CD14-positive monocyte (primary cell): ENCODE results near the gene GMDS. TPM values are rescaled to one million over a fixed set of nuclear protein-coding genes. Genes with fewer than 3 reads are reported as not detected.

Source experiments
- DNase-seq, 3 donors: peaks; one replicate each; pipeline ENCODE4 v3.0.0-alpha.2; 2011 to 2022
- H2AFZ ChIP-seq: 2 replicates; pipeline ENCODE4 v1.6.0; 2012; ENCODE audit warnings: mild to moderate bottlenecking, low read depth, low read length, inconsistent platforms; ENCODE audit not compliant: insufficient read depth, poor library complexity, severe bottlenecking
- H3K27ac ChIP-seq, 2 donors: 1 replicate in 1 of 2; 2 replicates in 1 of 2; pipeline ENCODE4 v1.5.1; 2012 to 2013; ENCODE audit warnings: low read length in 2 of 2, control low read depth in 1 of 2, inconsistent platforms in 1 of 2, low read depth in 1 of 2, mild to moderate bottlenecking in 1 of 2
- H3K27me3 ChIP-seq, 2 donors: one replicate each; pipeline versions ENCODE4 v1.6.0 to v1.6.1; 2011 to 2013; ENCODE audit warnings: low read length in 2 of 2; ENCODE audit not compliant: control insufficient read depth in 2 of 2, insufficient read depth in 2 of 2
- H3K36me3 ChIP-seq, 2 donors: replicated peaks in 1 of 2; 1 replicate in 1 of 2; 2 replicates in 1 of 2; pipeline versions ENCODE4 v1.5.1 to v1.6.1; 2012 to 2013; ENCODE audit warnings: low read length in 2 of 2, control low read depth in 1 of 2, inconsistent platforms in 1 of 2, mild to moderate bottlenecking in 1 of 2; ENCODE audit not compliant: insufficient read depth in 2 of 2, control insufficient read depth in 1 of 2
- H3K4me1 ChIP-seq, 2 donors: 1 replicate in 1 of 2; 2 replicates in 1 of 2; pipeline versions ENCODE4 v1.5.1 to v1.6.1; 2012 to 2013; ENCODE audit warnings: low read length in 2 of 2, control low read depth in 1 of 2, inconsistent platforms in 1 of 2, mild to moderate bottlenecking in 1 of 2, moderate library complexity in 1 of 2; ENCODE audit not compliant: insufficient read depth in 2 of 2, control insufficient read depth in 1 of 2
- H3K4me2 ChIP-seq: replicated peaks from 2 replicates; pipeline ENCODE3; 2012; ENCODE audit warnings: low read length, moderate library complexity, mild to moderate bottlenecking; ENCODE audit not compliant: poor library complexity, severe bottlenecking; ENCODE audit errors: extremely low read depth
- H3K4me3 ChIP-seq, 3 experiments: fragments of 200-600 bp in 1 of 3; sonication (generic) in 1 of 3; replicated peaks in 1 of 3; 1 replicate in 2 of 3; 2 replicates in 1 of 3; pipeline ENCODE4 v1.5.1; 2011 to 2013; ENCODE audit warnings: low read length in 3 of 3, mild to moderate bottlenecking in 3 of 3, control low read depth in 2 of 3, low read depth in 2 of 3, inconsistent platforms in 1 of 3, moderate library complexity in 1 of 3
- H3K79me2 ChIP-seq: 2 replicates; pipeline ENCODE4 v1.6.0; 2012; ENCODE audit warnings: mild to moderate bottlenecking, control low read depth, inconsistent platforms, low read length, moderate library complexity; ENCODE audit not compliant: insufficient read depth
- H3K9ac ChIP-seq: 2 replicates; pipeline ENCODE4 v1.6.0; 2017; ENCODE audit warnings: low read length, mild to moderate bottlenecking; ENCODE audit not compliant: insufficient read depth, poor library complexity, severe bottlenecking
- H3K9me3 ChIP-seq, 2 donors: replicated peaks in 1 of 2; 1 replicate in 1 of 2; 2 replicates in 1 of 2; pipeline versions ENCODE4 v1.5.1 to v1.6.1; 2012 to 2013; ENCODE audit warnings: low read length in 2 of 2, control low read depth in 1 of 2; ENCODE audit not compliant: control insufficient read depth in 1 of 2, insufficient read depth in 1 of 2
- H4K20me1 ChIP-seq: 2 replicates; pipeline ENCODE4 v1.6.0; 2012; ENCODE audit warnings: mild to moderate bottlenecking, low read length, control low read depth, moderate library complexity; ENCODE audit not compliant: insufficient read depth
- H3K27ac Mint-ChIP-seq, 7 donors: one replicate each; pipeline ENCODE4 v1.8.0; 2020; ENCODE audit warnings: mild to moderate bottlenecking in 7 of 7, mixed read lengths in 7 of 7, moderate library complexity in 6 of 7, inconsistent platforms in 2 of 7
- H3K27me3 Mint-ChIP-seq, 3 donors: one replicate each; pipeline ENCODE4 v1.8.0; 2021 to 2022; ENCODE audit warnings: low read depth in 3 of 3, mild to moderate bottlenecking in 3 of 3, mixed read lengths in 3 of 3, moderate library complexity in 3 of 3, inconsistent platforms in 1 of 3
- H3K36me3 Mint-ChIP-seq, 2 donors: one replicate each; pipeline ENCODE4 v1.8.0; 2020; ENCODE audit warnings: mixed read lengths in 2 of 2, inconsistent platforms in 1 of 2, mild to moderate bottlenecking in 1 of 2
- H3K4me1 Mint-ChIP-seq: one replicate; pipeline ENCODE4 v1.8.0; 2020; ENCODE audit warnings: mild to moderate bottlenecking, mixed read lengths
- H3K4me3 Mint-ChIP-seq, 2 donors: one replicate each; pipeline ENCODE4 v1.8.0; 2020; ENCODE audit warnings: mild to moderate bottlenecking in 2 of 2, mixed read lengths in 2 of 2, moderate library complexity in 1 of 2
- H3K9me3 Mint-ChIP-seq, 7 donors: one replicate each; pipeline ENCODE4 v1.8.0; 2020 to 2022; ENCODE audit warnings: mixed read lengths in 7 of 7, mild to moderate bottlenecking in 6 of 7, moderate library complexity in 6 of 7, inconsistent platforms in 2 of 7
- CTCF ChIP-seq: fragments of 200-600 bp; IDR thresholded peaks from one replicate; pipeline ENCODE4 v1.8.0; 2022; ENCODE audit warnings: antibody characterized with exemption, mild to moderate bottlenecking
- WGBS: methylation state at CpG from one replicate; pipeline ENCODE4 v1.1.5; 2013; ENCODE audit warnings: missing lambda C conversion rate; ENCODE audit not compliant: insufficient coverage; 5-methylcytosine and 5-hydroxymethylcytosine counted together
- intact Hi-C, 2 donors: fragments of 100-400 bp; cut with micrococcal nuclease; formaldehyde crosslinking; loops; one replicate each; pipeline versions ENCODE4 v1.15.0 to v1.15.1; 2023
- polyA plus RNA-seq, 3 donors: library from polyadenylated mRNA; depleted of rRNA in 1 of 3; unstranded in 2 of 3; stranded (reverse) in 1 of 3; fragments of 300-500 nt in 2 of 3; fragments of >200 nt in 1 of 3; fragmentation: Illumina TruSeq in 2 of 3; gene quantifications; 1 replicate in 2 of 3; 2 replicates in 1 of 3; pipeline ENCODE4 v1.2.3, GENCODE V29; 2012 to 2021

Gene GMDS
- polyA plus RNA-seq, 3 donors: 10.5 to 19.9 (median 17.6) TPM

DNA sequence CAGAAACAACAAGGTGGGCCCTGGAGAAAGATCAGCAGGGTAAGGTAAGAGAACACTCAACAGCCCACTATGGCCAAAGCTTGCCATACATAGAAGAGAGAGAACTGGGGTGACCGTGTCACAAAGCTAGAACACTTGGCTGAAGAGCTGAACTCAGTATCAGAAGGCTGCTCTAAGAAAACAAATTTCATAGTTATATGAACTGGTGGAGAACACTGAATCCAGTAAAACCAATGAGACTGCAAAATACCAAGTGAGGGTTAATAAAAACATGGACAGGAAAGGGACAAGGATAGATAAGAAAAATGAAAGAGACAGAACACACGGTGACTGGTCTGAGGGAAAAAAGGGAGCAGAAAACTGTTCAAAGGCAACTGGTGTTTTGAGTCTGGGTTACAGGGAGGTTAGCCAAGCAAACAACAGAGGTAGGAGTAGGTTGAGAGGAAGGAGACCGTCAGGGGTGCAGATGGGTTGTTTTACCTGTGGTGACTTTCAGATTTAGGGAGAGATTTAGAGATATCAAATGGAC, 56.5 kb downstream of the GMDS start:
- WGBS: 77% methylated on average over 2 of the region's 3 CpGs
- no peak for DNase-seq
- Histone ChIP-seq H3K27me3 (no peaks in the 10 kb centered on the region), H3K27ac (no peak overlapping the region), H3K36me3 (no peaks in the 10 kb centered on the region), H3K4me1 (no peaks in the 10 kb centered on the region), H3K9ac (no peak overlapping the region), H3K4me3 (no peak overlapping the region), H2AFZ (no peak overlapping the region), H3K4me2 (no peak overlapping the region), H3K79me2 (no peaks in the 10 kb centered on the region), H4K20me1 (no peaks in the 10 kb centered on the region), H3K9me3 (peaks cover 0 to 6% of the 10 kb centered on the region in 2 donors)
- H3K4me3 Mint-ChIP-seq: no peak overlapping the region
- H3K27ac Mint-ChIP-seq: no peak overlapping the region
- no peaks in the 10 kb centered on the region for H3K36me3 Mint-ChIP-seq
- intact Hi-C loops: no loop called here
- peaks cover 0 to 12% (median 4%) of the 10 kb centered on the region in 7 donors for H3K9me3 Mint-ChIP-seq
- TF ChIP-seq CTCF: no peak
- no peaks in the 10 kb centered on the region for H3K27me3 Mint-ChIP-seq
- H3K4me1 Mint-ChIP-seq: peaks cover 10% of the 10 kb centered on the region

GRCh38 chr6:2188397-2188796, 57.0 kb downstream of the GMDS start:
- Mint-ChIP-seq H3K27ac (no peak overlapping the region), H3K4me3 (no peak overlapping the region), H3K27me3 (no peaks in the 10 kb centered on the region), H3K36me3 (no peaks in the 10 kb centered on the region), H3K9me3 (peaks cover 0 to 10% (median 4%) of the 10 kb centered on the region in 7 donors), H3K4me1 (peaks cover 13% of the 10 kb centered on the region)
- Histone ChIP-seq H3K4me1 (no peaks in the 10 kb centered on the region), H4K20me1 (no peaks in the 10 kb centered on the region), H3K27me3 (no peaks in the 10 kb centered on the region), H3K4me2 (no peak overlapping the region), H3K36me3 (no peaks in the 10 kb centered on the region), H2AFZ (no peak overlapping the region), H3K79me2 (no peaks in the 10 kb centered on the region), H3K4me3 (no peak overlapping the region), H3K9ac (no peak overlapping the region), H3K27ac (no peak overlapping the region), H3K9me3 (peaks cover 0 to 6% of the 10 kb centered on the region in 2 donors)
- no peak for TF ChIP-seq CTCF
- DNase-seq: no peak
- WGBS: 100% methylated on average over 1 of the region's 5 CpGs
- intact Hi-C loops: no loop called here
